Endothelial cell of umbilical vein (primary cell): ENCODE results near the gene CASP10. TPM values are rescaled to one million over a fixed set of nuclear protein-coding genes. Genes with fewer than 3 reads are reported as not detected.
A peak's percentile ranks its signal among the peaks of the same experiment; 100 is the strongest.

Experiments used
- BruUV-seq: library from RNA; stranded (reverse); fragments of 400-500 nt; replicated peaks from 2 replicates; lab custom pipeline; 2021; lab: Mats Ljungman, UMichigan
- CTCF ChIA-PET: fragments of 300-600, 350-600 bp; sonication (Branson Sonifier 250); formaldehyde crosslinking; loops from one replicate; lab custom pipeline; 2021; ENCODE audit warnings: antibody characterized with exemption, inconsistent platforms; lab: Charles Lee
- POLR2A ChIA-PET: fragments of 300-600, 350-600 bp; sonication (Branson Sonifier 250); formaldehyde crosslinking; loops from one replicate; lab custom pipeline; 2021; ENCODE audit warnings: antibody characterized with exemption, inconsistent platforms; lab: Charles Lee
- DNase-seq: peaks from one replicate; pipeline ENCODE4 v3.0.0-alpha.2; 2011; ENCODE audit warnings: low read depth, low spot score
- FAIRE-seq: peaks from 2 replicates; lab custom pipeline; 2011; peaks lifted over from hg19 to GRCh38; lab: Jason Lieb, UNC
- H2AFZ ChIP-seq: 2 replicates; pipeline ENCODE4 v1.6.0; 2012; ENCODE audit warnings: low read depth, low read length, control low read depth, inconsistent platforms
- H3K27ac ChIP-seq: 2 replicates; pipeline ENCODE4 v1.5.1; 2011; ENCODE audit warnings: low read depth, mild to moderate bottlenecking, control low read depth, low read length, moderate library complexity; ENCODE audit not compliant: insufficient read depth
- H3K27me3 ChIP-seq, 2 experiments: 2 replicates each; pipeline versions ENCODE4 v1.6.0 to v1.6.1; 2011; ENCODE audit warnings: low read length in 2 of 2, mixed read lengths in 1 of 2; ENCODE audit not compliant: control insufficient read depth in 2 of 2, insufficient read depth in 2 of 2
- H3K36me3 ChIP-seq, 2 experiments: 2 replicates in 1 of 2; 3 replicates in 1 of 2; pipeline ENCODE4 v1.5.1; 2011; ENCODE audit warnings: low read length in 2 of 2, mild to moderate bottlenecking in 1 of 2, moderate library complexity in 1 of 2; ENCODE audit not compliant: control insufficient read depth in 2 of 2, insufficient read depth in 2 of 2; ENCODE audit errors: extremely low read depth in 1 of 2
- H3K4me1 ChIP-seq: 3 replicates; pipeline ENCODE4 v1.5.1; 2011; ENCODE audit warnings: mild to moderate bottlenecking, low read length; ENCODE audit not compliant: control insufficient read depth, insufficient read depth; ENCODE audit errors: extremely low read depth
- H3K4me2 ChIP-seq: 2 replicates; pipeline ENCODE4 v1.6.1; 2011; ENCODE audit warnings: low read length, control low read depth, mixed read lengths; ENCODE audit not compliant: insufficient read depth
- H3K4me3 ChIP-seq, 3 experiments: fragments of 200-600 bp in 1 of 3; sonication (generic), shearing (Covaris generic) in 1 of 3; replicated peaks in 1 of 3; 2 replicates each; pipeline ENCODE4 v1.5.1; 2011 to 2016; ENCODE audit warnings: control low read depth in 3 of 3, low read length in 3 of 3, mild to moderate bottlenecking in 2 of 3, inconsistent platforms in 1 of 3, low read depth in 1 of 3, moderate library complexity in 1 of 3; ENCODE audit not compliant: insufficient read depth in 1 of 3
- H3K79me2 ChIP-seq: 2 replicates; pipeline ENCODE4 v1.6.0; 2012; ENCODE audit warnings: low read length, inconsistent platforms; ENCODE audit not compliant: control insufficient read depth, insufficient read depth
- H3K9ac ChIP-seq: replicated peaks from 2 replicates; pipeline ENCODE3; 2011; ENCODE audit warnings: low read length, control low read depth; ENCODE audit not compliant: insufficient read depth; ENCODE audit errors: extremely low read depth
- H3K9me1 ChIP-seq: replicated peaks from 3 replicates; pipeline ENCODE4 v1.6.0; 2011; ENCODE audit warnings: mild to moderate bottlenecking, low read length; ENCODE audit not compliant: control insufficient read depth, insufficient read depth; ENCODE audit errors: extremely low read depth
- H3K9me3 ChIP-seq: replicated peaks from 2 replicates; pipeline ENCODE4 v1.5.1; 2012; ENCODE audit warnings: low read length, inconsistent platforms; ENCODE audit not compliant: control insufficient read depth, insufficient read depth
- H4K20me1 ChIP-seq: replicated peaks from 2 replicates; pipeline ENCODE3; 2011; ENCODE audit warnings: mild to moderate bottlenecking, low read length; ENCODE audit not compliant: control insufficient read depth, insufficient read depth; ENCODE audit errors: extremely low read depth
- CTCF ChIP-seq, 2 donors: IDR thresholded peaks; 1 replicate in 1 of 2; 2 replicates in 1 of 2; pipeline ENCODE4 v1.5.1; 2011; ENCODE audit warnings: low read length in 2 of 2, mild to moderate bottlenecking in 2 of 2, moderate library complexity in 2 of 2, control low read depth in 1 of 2, inconsistent platforms in 1 of 2, low read depth in 1 of 2; ENCODE audit not compliant: insufficient read depth in 1 of 2; ENCODE audit errors: extremely low read depth in 1 of 2
- POLR2A ChIP-seq: IDR thresholded peaks from 2 replicates; pipeline ENCODE4 v1.6.1; 2012; ENCODE audit warnings: low read depth, mild to moderate bottlenecking, control low read depth, low read length
- dilution Hi-C: fragments of 300-500 bp; cut with MboI; formaldehyde crosslinking; loops from one replicate; pipeline ENCODE4 v1.15.0; 2019; ENCODE audit warnings: low sequenced_read_pairs; ENCODE audit not compliant: extremely low pct_ligation_motif_present
- intact Hi-C: fragments of 100-400 bp; cut with micrococcal nuclease; formaldehyde crosslinking; loops from one replicate; pipeline ENCODE4 v1.10.0; 2022
- polyA plus RNA-seq, 4 experiments: library from polyadenylated mRNA; depleted of rRNA in 3 of 4; stranded (reverse) in 3 of 4; unstranded in 1 of 4; fragments of >200 nt; gene quantifications; 2 replicates each; pipeline versions ENCODE4 v1.2.1 to v1.2.3, GENCODE V29; 2011 to 2012; ENCODE audit warnings: missing spikeins in 1 of 4
- total RNA-seq: library from RNA; stranded (reverse); gene quantifications from 2 replicates; pipeline ENCODE4 v1.2.3, GENCODE V29; 2021

The CASP10 gene
- total and polyA plus RNA-seq, 2 donors (not counting 3 experiments of a cell fraction or from before 2014, with no cell fraction given) = 16.4 to 37.6 TPM

DNA sequence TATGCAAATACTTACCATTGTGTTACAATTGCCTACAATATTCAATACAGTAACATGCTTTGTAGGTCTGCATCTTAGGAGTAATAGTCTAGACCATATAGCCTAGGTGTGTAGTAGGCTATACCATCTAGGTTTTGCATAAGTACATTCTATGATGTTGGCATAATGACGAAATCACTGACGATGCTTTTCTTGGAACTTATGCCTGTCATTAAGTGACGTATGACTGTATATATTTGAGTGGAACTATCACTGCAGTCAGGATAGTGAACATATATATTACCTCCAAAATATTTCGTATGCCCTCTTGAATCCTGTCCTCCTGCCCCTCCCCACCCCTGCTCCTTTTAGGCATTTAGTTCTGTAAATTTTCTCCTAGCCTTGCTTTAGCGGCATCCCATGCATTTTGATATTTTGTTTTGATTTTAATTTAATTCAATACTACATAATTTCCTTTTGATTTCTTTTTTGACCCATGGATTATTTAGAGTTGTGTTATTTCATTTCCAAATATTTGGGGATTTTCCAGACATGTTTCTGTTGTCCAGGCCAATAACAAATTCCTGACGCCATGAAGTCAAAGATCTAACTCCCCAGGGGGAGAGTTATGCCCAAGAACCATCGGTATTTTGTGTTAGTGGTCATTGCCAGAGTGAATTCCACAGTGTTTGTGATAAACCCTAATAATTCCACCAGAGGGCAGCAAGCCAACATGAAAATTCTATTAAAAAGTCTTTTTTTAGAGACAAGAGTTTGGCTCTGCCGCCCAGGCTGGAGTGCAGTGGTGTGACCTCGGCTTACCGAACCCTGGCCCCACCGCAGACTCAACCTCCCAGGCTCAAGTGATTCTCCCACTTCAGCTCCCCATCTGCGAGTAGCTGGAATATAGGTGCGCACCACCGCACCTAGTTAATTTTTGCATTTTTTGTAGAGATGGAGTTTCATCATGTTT, 53.2 kb downstream of the CASP10 start:
- TF ChIP-seq POLR2A = no peak
- TF ChIP-seq CTCF (IDR thresholded peaks at IDR 0.05; ENCODE audit: extremely low read depth in 1 of 2, insufficient read depth in 1 of 2, low read depth in 1 of 2, low read length in 2 of 2) = peak; percentile 46 to 52
- DNase-seq = peak; percentile 73
- Histone ChIP-seq H2AFZ (peak overlapping the region; percentile 42), H4K20me1 (no peaks in the 10 kb centered on the region), H3K27me3 (no peaks in the 10 kb centered on the region), H3K36me3 (no peaks in the 10 kb centered on the region), H3K9me3 (no peaks in the 10 kb centered on the region), H3K9ac (no peak overlapping the region), H3K9me1 (no peaks in the 10 kb centered on the region), H3K27ac (no peak overlapping the region), H3K79me2 (no peaks in the 10 kb centered on the region), H3K4me3 (no peak overlapping the region), H3K4me2 (no peak overlapping the region), H3K4me1 (peaks cover 7% of the 10 kb centered on the region)
- ChIA-PET CTCF (interaction anchor here (0.7 to 2.4 kb wide), 7 partner anchors 11 to 943 kb away, joined by 3 to 56 read pairs (median 3); partner anchors contain the start of gene FLACC1), POLR2A (no interaction called here)
- intact Hi-C loops (loop anchor here (1.0 to 2.0 kb wide), 6 partner anchors 22 to 943 kb away; partner anchors contain the start of genes STRADB and TRAK2), dilution Hi-C loops (no loop called here)
- BruUV-seq = no TSS peak
- peak; percentile 73 for FAIRE-seq
